Measurements from ENCODE around the gene LAMC1.
"Not testable (repeated sequence)": the region's sequence is repeated elsewhere in the genome, so short reads cannot be mapped to it uniquely, and the experiment has no call there.

Gene LAMC1

GRCh38 chr1:183110326-183110880 is 87.2 kb downstream of the LAMC1 start:
- DNase-seq: no peak

- no peak for DNase-seq
Observed at GRCh38 chr1:183114441-183114840, 91.2 kb downstream of the LAMC1 start.

- DNase-seq: no peak
Observed at GRCh38 chr1:183116416-183116815, 93.2 kb downstream of the LAMC1 start.

- DNase-seq: no peak
Observed at GRCh38 chr1:183121609-183122008, 98.4 kb downstream of the LAMC1 start.

GRCh38 chr1:183124259-183124658 is 101.0 kb downstream of the LAMC1 start:
- no peak for DNase-seq

- DNase-seq: no peak
Observed at GRCh38 chr1:183125279-183125999, 102.2 kb downstream of the LAMC1 start.

- no peak for DNase-seq
Observed at GRCh38 chr1:183126000-183126366, 102.8 kb downstream of the LAMC1 start.

- DNase-seq: no peak
Observed at GRCh38 chr1:183126528-183126927, 103.3 kb downstream of the LAMC1 start.

GRCh38 chr1:183129921-183130690 is 106.9 kb downstream of the LAMC1 start:
- no peak for DNase-seq

GRCh38 chr1:183131166-183131565 is 107.9 kb downstream of the LAMC1 start:
- no peak for DNase-seq

- DNase-seq: no peak
Observed at GRCh38 chr1:183135336-183135735, 112.1 kb downstream of the LAMC1 start.

- no peak for DNase-seq
Observed at GRCh38 chr1:183137782-183138181, 114.6 kb downstream of the LAMC1 start.

GRCh38 chr1:183138301-183138700 is 115.1 kb downstream of the LAMC1 start:
- DNase-seq: no peak

- peak; percentile 8 for DNase-seq
Observed at GRCh38 chr1:183139281-183139942, 116.2 kb downstream of the LAMC1 start.

GRCh38 chr1:183140633-183141032 is 117.4 kb downstream of the LAMC1 start:
- no peak for DNase-seq

GRCh38 chr1:183142171-183142570 is 119.0 kb downstream of the LAMC1 start:
- no peak for DNase-seq

- no peak for DNase-seq
Observed at GRCh38 chr1:183143576-183144315, 120.5 kb downstream of the LAMC1 start.

- DNase-seq: peak; percentile 14
Observed at GRCh38 chr1:183144752-183145151, 121.5 kb downstream of the LAMC1 start.

- DNase-seq: no peak
Observed at GRCh38 chr1:183147735-183148134, 124.5 kb downstream of the LAMC1 start.

GRCh38 chr1:183148599-183148998 is 125.4 kb downstream of the LAMC1 start:
- no peak for DNase-seq

GRCh38 chr1:183149273-183149672 is 126.1 kb downstream of the LAMC1 start:
- no peak for DNase-seq

- DNase-seq: not testable (repeated sequence)
Observed at GRCh38 chr1:183150032-183150431, 126.8 kb downstream of the LAMC1 start.

- DNase-seq: no peak
Observed at GRCh38 chr1:183150445-183150844, 127.2 kb downstream of the LAMC1 start.
